Measurements from ENCODE around the gene C19orf85.

DNA sequence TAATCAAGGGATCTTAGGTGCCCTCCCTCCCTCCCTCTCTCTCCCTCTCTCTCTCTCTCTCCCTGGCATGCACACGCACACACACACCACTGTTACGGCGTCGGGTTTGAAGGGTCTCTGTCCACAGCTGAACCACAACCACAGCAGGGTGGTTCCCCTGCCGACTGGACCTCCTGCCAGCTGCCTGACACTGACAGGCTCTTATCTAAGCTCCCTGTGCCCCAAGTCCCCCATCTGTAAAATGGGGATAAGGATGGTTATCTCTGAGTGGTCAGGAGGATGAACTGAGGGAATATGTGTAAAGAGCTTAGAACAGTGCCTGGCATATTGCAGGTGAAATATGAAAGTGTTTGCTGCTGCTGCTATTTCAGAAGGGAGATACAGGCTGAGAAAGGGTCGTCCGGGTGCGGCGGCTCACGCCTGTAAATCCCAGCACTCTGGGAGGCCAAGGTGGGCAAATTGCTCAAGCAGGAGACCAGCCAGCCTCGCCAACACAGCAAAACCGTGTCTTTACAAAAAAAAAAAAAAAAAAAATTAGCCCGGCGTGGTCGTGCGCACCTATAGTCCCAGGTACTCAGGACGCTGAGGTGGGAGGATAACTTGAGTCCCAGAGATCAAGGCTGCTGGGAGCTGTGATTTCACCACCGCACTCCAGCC is 20.6 kb downstream of the C19orf85 start:
- TF ChIP-seq, protein P1, sequence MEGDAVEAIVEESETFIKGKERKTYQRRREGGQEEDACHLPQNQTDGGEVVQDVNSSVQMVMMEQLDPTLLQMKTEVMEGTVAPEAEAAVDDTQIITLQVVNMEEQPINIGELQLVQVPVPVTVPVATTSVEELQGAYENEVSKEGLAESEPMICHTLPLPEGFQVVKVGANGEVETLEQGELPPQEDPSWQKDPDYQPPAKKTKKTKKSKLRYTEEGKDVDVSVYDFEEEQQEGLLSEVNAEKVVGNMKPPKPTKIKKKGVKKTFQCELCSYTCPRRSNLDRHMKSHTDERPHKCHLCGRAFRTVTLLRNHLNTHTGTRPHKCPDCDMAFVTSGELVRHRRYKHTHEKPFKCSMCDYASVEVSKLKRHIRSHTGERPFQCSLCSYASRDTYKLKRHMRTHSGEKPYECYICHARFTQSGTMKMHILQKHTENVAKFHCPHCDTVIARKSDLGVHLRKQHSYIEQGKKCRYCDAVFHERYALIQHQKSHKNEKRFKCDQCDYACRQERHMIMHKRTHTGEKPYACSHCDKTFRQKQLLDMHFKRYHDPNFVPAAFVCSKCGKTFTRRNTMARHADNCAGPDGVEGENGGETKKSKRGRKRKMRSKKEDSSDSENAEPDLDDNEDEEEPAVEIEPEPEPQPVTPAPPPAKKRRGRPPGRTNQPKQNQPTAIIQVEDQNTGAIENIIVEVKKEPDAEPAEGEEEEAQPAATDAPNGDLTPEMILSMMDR (IDR thresholded peaks at IDR 0.05; ENCODE audit: low read depth, low read length, missing input control) = no peak
- TF ChIP-seq, protein P2, sequence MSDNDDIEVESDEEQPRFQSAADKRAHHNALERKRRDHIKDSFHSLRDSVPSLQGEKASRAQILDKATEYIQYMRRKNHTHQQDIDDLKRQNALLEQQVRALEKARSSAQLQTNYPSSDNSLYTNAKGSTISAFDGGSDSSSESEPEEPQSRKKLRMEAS (IDR thresholded peaks at IDR 0.05) = no peak
- no peak for TF ChIP-seq JUND (IDR thresholded peaks at IDR 0.05)
- TF ChIP-seq FOXA1 (IDR thresholded peaks at IDR 0.05) = no peak
- TF ChIP-seq RAD21 (IDR thresholded peaks at IDR 0.05) = no peak
- no peak for TF ChIP-seq YY1 (IDR thresholded peaks at IDR 0.05)
- TF ChIP-seq EGR1 (IDR thresholded peaks at IDR 0.05; ENCODE audit: low read depth in 2 of 2) = no peak
- TF ChIP-seq TAF1 (conservative IDR thresholded peaks at IDR 0.05) = no peak
- TF ChIP-seq, protein P3, sequence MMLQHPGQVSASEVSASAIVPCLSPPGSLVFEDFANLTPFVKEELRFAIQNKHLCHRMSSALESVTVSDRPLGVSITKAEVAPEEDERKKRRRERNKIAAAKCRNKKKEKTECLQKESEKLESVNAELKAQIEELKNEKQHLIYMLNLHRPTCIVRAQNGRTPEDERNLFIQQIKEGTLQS (IDR thresholded peaks at IDR 0.05) = no peak
- TF ChIP-seq GABPA (IDR thresholded peaks at IDR 0.05 in 1 of 2, conservative IDR thresholded peaks at IDR 0.05 in 1 of 2) = no peak
- TF ChIP-seq, protein P4, sequence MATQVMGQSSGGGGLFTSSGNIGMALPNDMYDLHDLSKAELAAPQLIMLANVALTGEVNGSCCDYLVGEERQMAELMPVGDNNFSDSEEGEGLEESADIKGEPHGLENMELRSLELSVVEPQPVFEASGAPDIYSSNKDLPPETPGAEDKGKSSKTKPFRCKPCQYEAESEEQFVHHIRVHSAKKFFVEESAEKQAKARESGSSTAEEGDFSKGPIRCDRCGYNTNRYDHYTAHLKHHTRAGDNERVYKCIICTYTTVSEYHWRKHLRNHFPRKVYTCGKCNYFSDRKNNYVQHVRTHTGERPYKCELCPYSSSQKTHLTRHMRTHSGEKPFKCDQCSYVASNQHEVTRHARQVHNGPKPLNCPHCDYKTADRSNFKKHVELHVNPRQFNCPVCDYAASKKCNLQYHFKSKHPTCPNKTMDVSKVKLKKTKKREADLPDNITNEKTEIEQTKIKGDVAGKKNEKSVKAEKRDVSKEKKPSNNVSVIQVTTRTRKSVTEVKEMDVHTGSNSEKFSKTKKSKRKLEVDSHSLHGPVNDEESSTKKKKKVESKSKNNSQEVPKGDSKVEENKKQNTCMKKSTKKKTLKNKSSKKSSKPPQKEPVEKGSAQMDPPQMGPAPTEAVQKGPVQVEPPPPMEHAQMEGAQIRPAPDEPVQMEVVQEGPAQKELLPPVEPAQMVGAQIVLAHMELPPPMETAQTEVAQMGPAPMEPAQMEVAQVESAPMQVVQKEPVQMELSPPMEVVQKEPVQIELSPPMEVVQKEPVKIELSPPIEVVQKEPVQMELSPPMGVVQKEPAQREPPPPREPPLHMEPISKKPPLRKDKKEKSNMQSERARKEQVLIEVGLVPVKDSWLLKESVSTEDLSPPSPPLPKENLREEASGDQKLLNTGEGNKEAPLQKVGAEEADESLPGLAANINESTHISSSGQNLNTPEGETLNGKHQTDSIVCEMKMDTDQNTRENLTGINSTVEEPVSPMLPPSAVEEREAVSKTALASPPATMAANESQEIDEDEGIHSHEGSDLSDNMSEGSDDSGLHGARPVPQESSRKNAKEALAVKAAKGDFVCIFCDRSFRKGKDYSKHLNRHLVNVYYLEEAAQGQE (IDR thresholded peaks at IDR 0.05) = no peak
- TF ChIP-seq, protein P5, sequence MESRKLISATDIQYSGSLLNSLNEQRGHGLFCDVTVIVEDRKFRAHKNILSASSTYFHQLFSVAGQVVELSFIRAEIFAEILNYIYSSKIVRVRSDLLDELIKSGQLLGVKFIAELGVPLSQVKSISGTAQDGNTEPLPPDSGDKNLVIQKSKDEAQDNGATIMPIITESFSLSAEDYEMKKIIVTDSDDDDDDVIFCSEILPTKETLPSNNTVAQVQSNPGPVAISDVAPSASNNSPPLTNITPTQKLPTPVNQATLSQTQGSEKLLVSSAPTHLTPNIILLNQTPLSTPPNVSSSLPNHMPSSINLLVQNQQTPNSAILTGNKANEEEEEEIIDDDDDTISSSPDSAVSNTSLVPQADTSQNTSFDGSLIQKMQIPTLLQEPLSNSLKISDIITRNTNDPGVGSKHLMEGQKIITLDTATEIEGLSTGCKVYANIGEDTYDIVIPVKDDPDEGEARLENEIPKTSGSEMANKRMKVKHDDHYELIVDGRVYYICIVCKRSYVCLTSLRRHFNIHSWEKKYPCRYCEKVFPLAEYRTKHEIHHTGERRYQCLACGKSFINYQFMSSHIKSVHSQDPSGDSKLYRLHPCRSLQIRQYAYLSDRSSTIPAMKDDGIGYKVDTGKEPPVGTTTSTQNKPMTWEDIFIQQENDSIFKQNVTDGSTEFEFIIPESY (IDR thresholded peaks at IDR 0.05) = no peak

All from liver (tissue), 3 donors.